HG03521 (cell line): ENCODE measurements around the gene CLDN22.
A peak's percentile ranks its signal among the peaks of the same experiment; 100 is the strongest.

Experiments
- ATAC-seq: cut with Tn5 transposase; IDR thresholded peaks from one replicate; pipeline ENCODE4 v1.9.1; 2021; ENCODE audit warnings: mild to moderate bottlenecking, moderate library complexity; ENCODE audit not compliant: unreplicated experiment

The CLDN22 gene

GRCh38 chr4:183323295-183323694, 3.2 kb upstream of the CLDN22 start:
- no peak for ATAC-seq

- ATAC-seq = no peak
These were observed 2.2 kb upstream of the CLDN22 start, which contains the start of gene CLDN24 for GRCh38 chr4:183322326-183322725. TSS of gene CLDN24 (minus strand) at chr4:183322426. CDS start at chr4:183322426, 0 bp downstream.

- ATAC-seq = no peak
These were observed 1.4 kb upstream of the CLDN22 start for GRCh38 chr4:183321516-183321915.

- no peak for ATAC-seq
These were observed 1.0 kb upstream of the CLDN22 start for GRCh38 chr4:183321079-183321478.

- no peak for ATAC-seq
These were observed 1.4 kb downstream of the CLDN22 start for GRCh38 chr4:183318656-183319055.

GRCh38 chr4:183314806-183315205, 5.3 kb downstream of the CLDN22 start:
- no peak for ATAC-seq

- no peak for ATAC-seq
These were observed 5.7 kb downstream of the CLDN22 start for GRCh38 chr4:183314336-183314735.

- no peak for ATAC-seq
These were observed 7.2 kb downstream of the CLDN22 start for GRCh38 chr4:183312841-183313240.

GRCh38 chr4:183306811-183307210, 13.3 kb downstream of the CLDN22 start:
- no peak for ATAC-seq

GRCh38 chr4:183304538-183304937, 15.5 kb downstream of the CLDN22 start:
- ATAC-seq = no peak

- ATAC-seq = no peak
These were observed 16.0 kb downstream of the CLDN22 start for GRCh38 chr4:183304067-183304466.

- ATAC-seq = no peak
These were observed 16.8 kb downstream of the CLDN22 start for GRCh38 chr4:183303301-183303700.

GRCh38 chr4:183300655-183301054, 19.4 kb downstream of the CLDN22 start:
- ATAC-seq = no peak

GRCh38 chr4:183300070-183300469, 20.0 kb downstream of the CLDN22 start:
- no peak for ATAC-seq

GRCh38 chr4:183299464-183299863, 20.6 kb downstream of the CLDN22 start:
- no peak for ATAC-seq

- peak; percentile 66 for ATAC-seq
These were observed 22.4 kb downstream of the CLDN22 start for GRCh38 chr4:183297675-183298074.

GRCh38 chr4:183295711-183296110, 24.4 kb downstream of the CLDN22 start:
- ATAC-seq = no peak

- ATAC-seq = no peak
These were observed 29.0 kb downstream of the CLDN22 start for GRCh38 chr4:183291070-183291469.

GRCh38 chr4:183289688-183290087, 30.4 kb downstream of the CLDN22 start:
- no peak for ATAC-seq

GRCh38 chr4:183288955-183289354, 31.1 kb downstream of the CLDN22 start:
- ATAC-seq = no peak

- ATAC-seq = peak; percentile 71
These were observed 32.4 kb downstream of the CLDN22 start for GRCh38 chr4:183287677-183288076.

GRCh38 chr4:183287309-183287659, 32.8 kb downstream of the CLDN22 start:
- peak; percentile 57 for ATAC-seq

GRCh38 chr4:183286590-183287308, 33.3 kb downstream of the CLDN22 start:
- ATAC-seq = peak; percentile 24
